OCI-LY7 (cell line): ENCODE data around the gene FAM83B.

Source experiments
- EZH2phosphoT487 ChIP-seq: fragments of 200-600 bp; sonication (generic); IDR thresholded peaks from 2 replicates; pipeline ENCODE4 v1.6.1; 2018; ENCODE audit warnings: low read depth, borderline replicate concordance, mild to moderate bottlenecking, mixed run types, antibody characterized with exemption, low read length, moderate library complexity, mixed read lengths
- TF ChIP-seq, protein P1 (sequence below): fragments of 200-600 bp; sonication (generic); conservative IDR thresholded peaks from 2 replicates; pipeline ENCODE4 v1.5.1; 2014; ENCODE audit warnings: mild to moderate bottlenecking, antibody characterized with exemption, low read length, moderate library complexity, mixed read lengths

DNA sequence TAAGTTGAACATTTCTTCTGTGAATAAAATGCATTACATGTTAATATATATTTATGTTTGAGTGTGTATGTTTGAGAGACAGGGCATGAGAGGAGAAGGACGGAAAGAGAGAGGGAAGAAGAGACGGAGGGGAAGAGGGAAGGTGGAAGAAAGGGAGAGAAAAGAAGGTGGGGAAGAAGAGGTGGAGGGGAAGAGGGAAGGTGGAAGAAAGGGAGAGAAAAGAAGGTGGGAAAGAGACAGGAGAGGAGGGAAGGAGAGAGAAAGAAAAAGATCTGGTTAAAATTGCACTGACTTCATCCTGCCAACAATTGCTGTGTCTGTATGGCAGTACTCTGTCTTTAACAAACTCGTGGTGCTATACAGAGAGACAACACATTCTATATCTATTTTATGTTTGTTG lies 29.0 kb downstream of the FAM83B start:
- TF ChIP-seq, protein P1, sequence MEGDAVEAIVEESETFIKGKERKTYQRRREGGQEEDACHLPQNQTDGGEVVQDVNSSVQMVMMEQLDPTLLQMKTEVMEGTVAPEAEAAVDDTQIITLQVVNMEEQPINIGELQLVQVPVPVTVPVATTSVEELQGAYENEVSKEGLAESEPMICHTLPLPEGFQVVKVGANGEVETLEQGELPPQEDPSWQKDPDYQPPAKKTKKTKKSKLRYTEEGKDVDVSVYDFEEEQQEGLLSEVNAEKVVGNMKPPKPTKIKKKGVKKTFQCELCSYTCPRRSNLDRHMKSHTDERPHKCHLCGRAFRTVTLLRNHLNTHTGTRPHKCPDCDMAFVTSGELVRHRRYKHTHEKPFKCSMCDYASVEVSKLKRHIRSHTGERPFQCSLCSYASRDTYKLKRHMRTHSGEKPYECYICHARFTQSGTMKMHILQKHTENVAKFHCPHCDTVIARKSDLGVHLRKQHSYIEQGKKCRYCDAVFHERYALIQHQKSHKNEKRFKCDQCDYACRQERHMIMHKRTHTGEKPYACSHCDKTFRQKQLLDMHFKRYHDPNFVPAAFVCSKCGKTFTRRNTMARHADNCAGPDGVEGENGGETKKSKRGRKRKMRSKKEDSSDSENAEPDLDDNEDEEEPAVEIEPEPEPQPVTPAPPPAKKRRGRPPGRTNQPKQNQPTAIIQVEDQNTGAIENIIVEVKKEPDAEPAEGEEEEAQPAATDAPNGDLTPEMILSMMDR, result no peak
- TF ChIP-seq EZH2phosphoT487, result no peak
